GM12874 (cell line): Measurements from ENCODE around the gene CEP68.

Source experiments
- CTCF ChIP-seq: IDR thresholded peaks from 2 replicates; pipeline ENCODE4 v1.5.1; 2011; ENCODE audit warnings: low read depth, mild to moderate bottlenecking, control low read depth, low read length, moderate library complexity; ENCODE audit not compliant: insufficient read depth

Gene CEP68

GRCh38 chr2:65019675-65020195 lies 36.5 kb upstream of the CEP68 start:
- no peak for TF ChIP-seq CTCF

- TF ChIP-seq CTCF = no peak
Measured at GRCh38 chr2:65020943-65021528, 35.2 kb upstream of the CEP68 start.

GRCh38 chr2:65021709-65022108 lies 34.5 kb upstream of the CEP68 start:
- no peak for TF ChIP-seq CTCF

- TF ChIP-seq CTCF = no peak
Measured at GRCh38 chr2:65022189-65022588, 34.0 kb upstream of the CEP68 start.

GRCh38 chr2:65023742-65024141 lies 32.5 kb upstream of the CEP68 start:
- TF ChIP-seq CTCF = no peak

GRCh38 chr2:65024149-65024829 lies 31.9 kb upstream of the CEP68 start:
- no peak for TF ChIP-seq CTCF

GRCh38 chr2:65025453-65026123 lies 30.6 kb upstream of the CEP68 start:
- TF ChIP-seq CTCF = no peak
